Limb (tissue), 2 donors: ENCODE results near the gene TMEM167B.
"Not testable (repeated sequence)": the region's sequence is repeated elsewhere in the genome, so short reads cannot be mapped to it uniquely, and the experiment has no call there.

Experiments used
- DNase-seq, 2 donors: peaks; one replicate each; pipeline ENCODE4 v3.0.0-alpha.2; 2016; ENCODE audit errors: extremely low spot score in 2 of 2

The TMEM167B gene

GRCh38 chr1:109090196-109091077 lies at the start of gene TMEM167B:
Gene TMEM167B, plus strand, starts transcription at chr1:109090764. Its CDS starts 109 bp downstream, at chr1:109090873.
- peak; percentile 92 to 93 for DNase-seq

GRCh38 chr1:109040989-109041620 lies 49.5 kb upstream of the TMEM167B start:
- DNase-seq: peak; percentile 18 to 69

- DNase-seq: peak; percentile 92 to 94
These were observed 48.7 kb upstream of the TMEM167B start, which contains the start of gene WDR47 for GRCh38 chr1:109041621-109042468. Gene WDR47, minus strand, starts transcription at chr1:109042102. Its CDS starts 18,590 bp downstream, at chr1:109023512.

- DNase-seq: no peak
These were observed 45.0 kb upstream of the TMEM167B start for GRCh38 chr1:109045595-109045994.

- DNase-seq: no peak
These were observed 43.9 kb upstream of the TMEM167B start for GRCh38 chr1:109046671-109047070.

GRCh38 chr1:109047339-109047738 lies 43.2 kb upstream of the TMEM167B start:
- DNase-seq: no peak

GRCh38 chr1:109048335-109048734 lies 42.2 kb upstream of the TMEM167B start:
- no peak for DNase-seq

- no peak for DNase-seq
These were observed 40.2 kb upstream of the TMEM167B start for GRCh38 chr1:109050228-109050995.

GRCh38 chr1:109052145-109052544 lies 38.4 kb upstream of the TMEM167B start:
- not testable (repeated sequence) for DNase-seq

- DNase-seq: no peak
These were observed 34.5 kb upstream of the TMEM167B start for GRCh38 chr1:109056064-109056463.

GRCh38 chr1:109059026-109059425 lies 31.5 kb upstream of the TMEM167B start:
- no peak for DNase-seq

GRCh38 chr1:109060707-109061106 lies 29.9 kb upstream of the TMEM167B start:
- DNase-seq: no peak

GRCh38 chr1:109061183-109061582 lies 29.4 kb upstream of the TMEM167B start:
- no peak for DNase-seq

- no peak for DNase-seq
These were observed 25.4 kb upstream of the TMEM167B start for GRCh38 chr1:109065137-109065536.

GRCh38 chr1:109067883-109068282 lies 22.7 kb upstream of the TMEM167B start:
- no peak for DNase-seq

GRCh38 chr1:109069294-109069693 lies 21.3 kb upstream of the TMEM167B start:
- no peak for DNase-seq

GRCh38 chr1:109075531-109076490 lies 14.8 kb upstream of the TMEM167B start, which contains the start of gene TAF13:
Gene TAF13, minus strand, starts transcription at chr1:109076003. Its CDS starts 56 bp downstream, at chr1:109075947.
- DNase-seq: peak; percentile 96

GRCh38 chr1:109078317-109078716 lies 12.2 kb upstream of the TMEM167B start:
- no peak for DNase-seq

GRCh38 chr1:109079240-109079622 lies 11.3 kb upstream of the TMEM167B start:
- DNase-seq: no peak
